Globus pallidus (tissue), 1 donor: ENCODE data around the gene MUTYH.
A peak's percentile ranks its signal among the peaks of the same experiment; 100 is the strongest.

Experiments
- DNase-seq: peaks from one replicate; pipeline ENCODE4 v3.0.0-alpha.2; 2015; ENCODE audit warnings: low spot score

Gene MUTYH

GRCh38 chr1:45348966-45349677, 8.9 kb upstream of the MUTYH start:
- DNase-seq = no peak

GRCh38 chr1:45348609-45348965, 8.3 kb upstream of the MUTYH start:
- no peak for DNase-seq

DNA sequence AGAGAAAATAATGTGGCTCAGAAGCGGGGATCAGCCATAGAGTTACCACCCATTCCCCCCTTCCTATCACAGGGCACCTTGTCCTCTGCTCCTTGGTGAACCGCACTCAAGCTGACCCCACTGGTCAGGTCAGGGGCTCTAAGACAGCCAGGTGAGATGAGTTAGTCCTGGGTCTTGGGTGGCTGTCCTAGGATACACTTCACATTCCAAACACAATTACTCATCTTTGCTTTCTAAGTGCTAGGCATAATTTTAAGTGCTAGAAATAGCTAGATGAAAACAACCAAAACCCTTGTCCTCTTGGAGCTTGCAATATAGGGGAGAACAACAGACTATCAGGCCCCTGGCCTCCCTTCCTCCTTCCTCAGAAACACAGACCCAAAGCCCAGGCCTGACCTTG, 7.8 kb upstream of the MUTYH start:
- no peak for DNase-seq

DNA sequence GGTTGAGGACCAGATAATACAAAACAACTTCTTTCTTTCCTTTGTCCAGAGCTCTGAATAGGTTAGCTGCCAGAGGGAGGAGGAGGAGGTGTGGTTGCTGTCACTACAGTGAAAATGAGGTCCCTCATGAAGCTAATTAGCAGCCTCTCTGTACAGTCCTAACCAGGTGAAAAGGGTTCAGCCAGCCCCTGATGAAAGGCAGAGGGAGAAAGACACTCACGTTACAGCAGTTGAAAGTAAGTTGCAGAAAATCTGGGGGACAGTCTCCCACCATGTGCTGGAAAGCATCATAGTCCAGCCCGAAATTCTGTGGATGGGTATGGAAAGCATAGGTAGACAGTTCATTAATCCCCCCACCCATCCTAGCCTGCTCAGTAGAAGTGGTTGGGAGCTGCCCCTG, 6.2 kb upstream of the MUTYH start:
- no peak for DNase-seq

GRCh38 chr1:45345014-45345413, 4.8 kb upstream of the MUTYH start:
- DNase-seq = no peak

- DNase-seq = no peak
Observed at GRCh38 chr1:45344499-45344898, 4.3 kb upstream of the MUTYH start.

DNA sequence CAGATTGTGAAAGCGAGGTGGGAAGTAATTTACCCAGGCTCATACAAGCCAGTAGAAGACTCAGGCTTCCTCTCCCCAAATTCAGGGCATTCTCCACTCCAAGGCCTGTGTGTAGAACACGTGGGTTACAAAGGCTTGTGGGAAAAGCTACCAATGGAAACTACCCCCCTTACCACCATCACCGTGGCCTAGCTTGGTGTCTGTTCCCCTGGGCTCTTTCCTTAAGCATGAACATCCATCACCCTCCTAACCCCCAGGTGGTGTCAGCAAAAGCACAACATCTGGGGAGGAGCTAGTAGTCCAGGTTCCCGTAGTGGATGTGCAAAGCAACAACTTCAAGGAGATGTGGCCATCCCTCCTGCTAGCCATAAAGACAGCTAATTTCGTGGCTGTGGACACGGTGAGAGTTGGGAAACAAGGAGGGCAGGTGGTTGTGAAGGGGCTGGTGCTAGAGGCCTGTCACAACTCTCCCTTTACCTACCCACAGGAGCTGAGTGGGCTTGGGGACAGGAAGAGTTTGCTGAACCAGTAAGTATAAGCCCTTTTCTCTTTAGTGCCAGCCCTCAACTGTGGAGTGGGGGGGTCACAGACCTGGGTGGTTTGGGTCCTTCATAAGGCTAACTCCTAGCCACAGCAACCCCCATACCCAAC, 701 bp upstream of the MUTYH start:
- no peak for DNase-seq

- DNase-seq = no peak
Observed at GRCh38 chr1:45337630-45338325, 2.5 kb downstream of the MUTYH start.

GRCh38 chr1:45335855-45336324, 4.3 kb downstream of the MUTYH start:
- no peak for DNase-seq

GRCh38 chr1:45334308-45335245, 5.7 kb downstream of the MUTYH start:
- DNase-seq = peak; percentile 36

GRCh38 chr1:45332346-45332720, 7.9 kb downstream of the MUTYH start:
- DNase-seq = no peak

DNA sequence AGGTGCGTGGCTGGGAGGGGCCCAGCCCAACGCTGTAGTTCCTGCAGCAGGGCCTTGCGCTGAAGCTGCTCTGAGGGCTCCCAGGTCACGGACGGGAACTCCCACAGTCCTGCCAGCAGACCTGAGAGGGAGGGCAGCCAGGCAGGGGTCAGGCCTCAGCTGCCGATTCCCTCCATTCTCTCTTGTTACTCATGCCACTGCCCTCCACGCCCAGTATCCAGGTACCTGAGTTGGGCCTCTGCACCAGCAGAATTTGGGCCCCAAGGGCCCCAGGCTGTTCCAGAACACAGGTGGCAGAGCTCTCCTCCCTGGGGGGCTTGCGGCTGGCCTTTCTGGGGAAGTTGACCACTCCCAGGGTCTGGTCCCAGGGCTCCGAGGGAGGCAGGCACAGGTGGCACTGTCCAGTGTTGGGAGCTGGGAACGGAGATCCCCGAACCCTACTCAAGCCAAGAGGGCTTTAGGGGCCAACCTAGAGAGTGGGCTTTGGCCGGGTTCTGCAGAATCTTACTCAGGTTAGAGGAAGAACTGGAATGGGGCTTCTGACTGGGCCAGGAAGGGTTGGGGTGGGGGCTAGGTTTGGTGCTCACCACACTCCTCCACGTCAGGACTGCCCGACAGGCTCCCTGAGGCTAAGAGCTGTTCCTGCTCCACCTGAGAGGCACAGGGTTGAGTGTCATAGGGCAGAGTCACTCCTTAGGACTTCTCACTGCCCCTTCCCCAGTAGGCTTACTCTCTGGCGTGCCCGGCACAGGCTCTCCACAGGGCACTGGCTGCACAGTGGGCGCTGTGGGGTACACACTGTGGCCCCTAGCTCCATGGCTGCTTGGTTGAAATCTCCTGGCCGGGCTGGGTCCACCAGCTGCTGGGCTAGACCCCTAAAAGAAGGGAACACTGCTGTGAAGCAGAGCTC, 8.5 kb downstream of the MUTYH start:
- DNase-seq = no peak

GRCh38 chr1:45329445-45329844, 10.8 kb downstream of the MUTYH start:
- DNase-seq = no peak

DNA sequence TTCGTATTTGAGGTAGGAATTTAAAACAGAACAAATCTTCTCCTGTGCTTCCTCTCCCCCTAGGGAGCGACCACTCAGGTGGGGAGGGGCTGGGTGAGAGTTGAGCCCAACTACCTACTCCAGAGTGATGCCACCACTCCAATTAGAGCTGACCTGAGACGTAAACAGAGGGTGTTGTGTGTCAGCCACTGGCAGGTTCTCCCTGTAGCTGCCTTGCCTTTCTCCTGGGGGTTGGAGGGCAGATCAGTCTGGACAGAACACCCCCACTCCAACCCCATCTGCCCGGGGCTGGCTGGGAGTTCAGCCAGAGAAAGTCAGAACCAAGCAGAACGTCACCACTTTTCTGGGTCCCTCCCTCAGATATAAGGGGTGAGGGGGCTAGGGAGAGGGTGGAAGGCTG, 11.6 kb downstream of the MUTYH start:
- DNase-seq = no peak

GRCh38 chr1:45327644-45328515, 12.4 kb downstream of the MUTYH start:
- no peak for DNase-seq

DNA sequence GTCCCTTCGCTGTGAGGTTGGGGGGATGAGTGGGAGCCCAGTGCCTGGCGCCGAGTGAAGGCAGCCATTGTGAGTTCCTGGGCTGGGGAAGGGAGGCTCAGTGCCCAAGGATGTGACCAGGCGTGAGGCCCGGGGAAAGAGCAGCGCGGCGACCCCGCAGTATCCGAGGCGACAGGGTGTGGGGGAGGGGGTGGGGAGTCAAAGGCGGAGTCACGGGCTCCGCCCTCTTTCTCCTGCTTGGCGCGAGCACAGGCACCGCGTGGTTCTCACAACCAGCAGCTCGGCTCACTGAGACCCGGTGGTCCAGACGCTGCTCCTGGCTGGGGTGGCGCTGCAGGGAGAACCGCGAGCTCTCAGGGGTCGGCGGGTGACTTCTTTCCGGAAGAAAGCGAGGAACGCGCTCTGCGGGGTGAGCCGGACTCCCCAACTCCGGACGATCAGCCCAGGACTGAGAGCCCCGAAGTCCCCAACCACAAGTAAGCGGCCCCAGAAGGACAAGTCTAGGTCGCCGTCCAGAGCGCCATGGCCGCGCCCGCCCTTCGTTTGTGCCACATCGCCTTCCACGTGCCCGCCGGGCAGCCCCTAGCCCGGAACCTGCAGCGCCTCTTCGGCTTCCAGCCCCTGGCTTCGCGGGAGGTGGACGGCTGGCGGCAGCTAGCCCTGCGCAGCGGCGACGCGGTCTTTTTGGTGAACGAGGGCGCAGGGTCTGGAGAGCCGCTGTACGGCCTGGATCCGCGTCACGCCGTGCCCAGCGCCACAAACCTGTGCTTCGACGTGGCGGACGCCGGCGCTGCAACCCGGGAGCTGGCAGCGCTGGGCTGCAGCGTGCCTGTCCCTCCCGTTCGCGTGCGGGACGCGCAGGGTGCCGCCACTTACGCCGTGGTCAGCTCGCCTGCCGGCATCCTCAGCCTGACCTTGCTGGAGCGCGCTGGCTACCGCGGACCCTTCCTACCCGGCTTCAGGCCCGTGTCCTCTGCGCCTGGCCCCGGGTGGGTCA, 13.3 kb downstream of the MUTYH start, which contains the start of gene HPDL:
Gene HPDL, plus strand, starts transcription at position 269 of the 997 bp plus-strand sequence. Its CDS starts 254 bp downstream, at position 523.
- peak; percentile 83 for DNase-seq

DNA sequence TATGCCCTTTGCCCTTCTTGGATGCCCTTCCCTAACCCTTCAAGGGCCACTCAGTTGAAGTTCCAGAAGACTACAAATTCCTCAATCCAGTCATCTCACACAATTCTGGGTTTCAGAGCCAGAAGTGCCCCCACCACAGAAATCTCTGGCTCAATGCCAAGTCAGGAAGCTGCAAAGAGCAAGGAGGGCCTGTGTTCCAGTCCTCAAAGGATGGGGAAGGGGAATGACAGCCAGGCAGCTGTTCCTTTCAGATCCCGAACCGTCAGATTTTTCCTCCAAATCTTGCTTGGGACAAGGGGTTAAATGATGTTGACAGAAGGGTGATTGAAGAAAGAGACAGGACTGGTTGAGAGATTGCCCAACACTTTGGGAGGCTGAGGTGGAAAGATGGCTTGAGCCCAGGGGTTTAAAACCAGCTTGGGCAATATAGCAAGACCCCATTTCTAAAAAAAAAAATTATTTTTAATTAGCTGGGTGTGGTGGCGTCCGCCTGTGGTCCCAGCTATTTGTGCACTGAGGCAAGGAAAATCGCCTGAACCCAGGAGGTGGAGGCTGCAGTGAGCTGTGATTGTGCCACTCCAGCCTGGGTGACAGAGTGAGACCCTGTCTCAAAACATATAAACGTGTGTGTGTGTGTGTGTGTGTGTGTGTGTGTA, 14.3 kb downstream of the MUTYH start:
- DNase-seq = peak; percentile 36

GRCh38 chr1:45322486-45323040, 17.7 kb downstream of the MUTYH start:
- DNase-seq = no peak
